Activated naive CD4-positive, alpha-beta T cell treated with anti-CD3 and anti-CD28 coated beads for 36 hours (primary cell): ENCODE data around the gene FAM90A1. TPM values are rescaled to one million over a fixed set of nuclear protein-coding genes. Genes with fewer than 3 reads are reported as not detected.
"Not testable (repeated sequence)": the region's sequence is repeated elsewhere in the genome, so short reads cannot be mapped to it uniquely, and the experiment has no call there.

Source experiments
- CTCF ChIA-PET: fragments of 350-600 bp; sonication (Branson Sonifier 250); formaldehyde crosslinking; loops from one replicate; lab custom pipeline; 2021; ENCODE audit warnings: antibody characterized with exemption; lab: Charles Lee
- DNase-seq: peaks from one replicate; pipeline ENCODE4 v3.0.0-alpha.2; 2020
- H3K27ac Mint-ChIP-seq: one replicate; pipeline ENCODE4 v1.8.0; 2021; ENCODE audit warnings: mild to moderate bottlenecking, mixed read lengths
- H3K27me3 Mint-ChIP-seq: one replicate; pipeline ENCODE4 v1.8.0; 2021; ENCODE audit warnings: low read depth, mixed read lengths
- H3K36me3 Mint-ChIP-seq: one replicate; pipeline ENCODE4 v1.8.0; 2021; ENCODE audit warnings: low read depth, mixed read lengths
- H3K4me1 Mint-ChIP-seq: one replicate; pipeline ENCODE4 v1.8.0; 2021; ENCODE audit warnings: low read depth, mixed read lengths
- H3K4me3 Mint-ChIP-seq: one replicate; pipeline ENCODE4 v1.8.0; 2021; ENCODE audit warnings: mild to moderate bottlenecking, moderate library complexity, mixed read lengths
- H3K9me3 Mint-ChIP-seq: one replicate; pipeline ENCODE4 v1.8.0; 2021; ENCODE audit warnings: mixed read lengths
- intact Hi-C: fragments of 100-400 bp; cut with micrococcal nuclease; formaldehyde crosslinking; loops from one replicate; pipeline ENCODE4 v1.15.1; 2023
- total RNA-seq, 2 experiments: library from RNA; stranded (reverse); gene quantifications; one replicate each; pipeline ENCODE4 v1.2.3, GENCODE V29; 2021

FAM90A1 gene
- total RNA-seq, 2 experiments from 2014 or later = 0.21 to 0.30 TPM

DNA sequence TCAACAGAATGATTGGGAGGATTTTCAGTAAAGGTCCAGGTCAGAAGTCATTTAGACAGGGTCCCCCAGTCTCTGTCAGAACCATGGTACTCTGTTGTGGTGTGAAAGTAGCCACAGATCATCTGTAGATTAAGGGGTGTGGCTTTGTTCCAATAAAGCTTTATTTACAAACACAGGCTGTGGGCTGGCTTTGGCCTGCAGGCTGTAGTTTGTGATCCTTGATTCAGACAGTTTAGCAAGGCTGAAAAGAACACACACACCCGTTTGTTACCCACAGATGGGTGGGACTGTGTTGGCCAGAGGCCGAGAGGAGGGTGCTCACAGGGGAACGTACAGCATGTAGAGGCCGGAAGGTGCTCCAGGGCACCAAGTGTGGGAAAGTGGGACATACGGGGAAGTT is 3.6 kb upstream of the FAM90A1 start:
- CTCF ChIA-PET = interaction anchor here (0.7 to 3.3 kb wide), 16 partner anchors 12 to 431 kb away, joined by 3 to 37 read pairs (median 4); no protein-coding TSS in a partner anchor
- not testable (repeated sequence) for H3K36me3 Mint-ChIP-seq, H3K27me3 Mint-ChIP-seq, H3K27ac Mint-ChIP-seq, H3K4me1 Mint-ChIP-seq, H3K9me3 Mint-ChIP-seq, DNase-seq, H3K4me3 Mint-ChIP-seq
- intact Hi-C loops = loop anchor here (1.0 kb wide), 2 partner anchors 51 to 122 kb away; no protein-coding TSS in a partner anchor

DNA sequence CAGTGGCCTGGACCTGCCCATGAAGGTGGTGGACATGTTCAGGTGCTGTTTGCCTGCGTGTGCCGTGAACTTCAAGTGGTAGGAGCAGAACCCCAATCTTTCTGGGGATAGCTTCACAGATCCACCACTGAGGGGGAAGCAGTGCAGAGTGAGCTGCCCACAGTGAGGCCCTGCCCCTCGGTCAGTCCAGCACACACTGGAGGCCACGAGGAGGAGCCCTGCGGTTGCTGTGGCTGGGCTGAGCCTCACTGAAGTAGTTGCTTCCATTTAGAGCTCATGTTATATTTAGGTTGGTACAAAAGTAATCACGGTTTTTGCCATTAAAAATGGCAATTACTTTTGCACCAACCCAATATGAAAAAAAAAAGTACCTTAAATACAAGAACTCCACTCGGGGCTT is 2.1 kb upstream of the FAM90A1 start:
- DNase-seq, H3K4me1 Mint-ChIP-seq, intact Hi-C loops, H3K27me3 Mint-ChIP-seq, H3K4me3 Mint-ChIP-seq, H3K36me3 Mint-ChIP-seq, CTCF ChIA-PET, H3K9me3 Mint-ChIP-seq, H3K27ac Mint-ChIP-seq: not testable (repeated sequence)

GRCh38 chr12:8228607-8229006 is 1.2 kb upstream of the FAM90A1 start:
- H3K4me1 Mint-ChIP-seq, H3K9me3 Mint-ChIP-seq, H3K4me3 Mint-ChIP-seq, H3K27me3 Mint-ChIP-seq, H3K27ac Mint-ChIP-seq, DNase-seq, intact Hi-C loops, H3K36me3 Mint-ChIP-seq: not testable (repeated sequence)
- CTCF ChIA-PET = interaction anchor here (0.6 to 0.9 kb wide), 3 partner anchors 10 to 162 kb away, joined by 3 read pairs; no protein-coding TSS in a partner anchor

GRCh38 chr12:8227732-8228077 is 287 bp upstream of the FAM90A1 start:
- H3K4me3 Mint-ChIP-seq = peak overlapping the region; percentile 70
- H3K27me3 Mint-ChIP-seq, H3K27ac Mint-ChIP-seq, intact Hi-C loops, DNase-seq, H3K4me1 Mint-ChIP-seq, H3K36me3 Mint-ChIP-seq, H3K9me3 Mint-ChIP-seq: not testable (repeated sequence)
- CTCF ChIA-PET = interaction anchor here (0.9 kb wide), 1 partner anchor 11 kb away, joined by 3 read pairs; no protein-coding TSS in a partner anchor

DNA sequence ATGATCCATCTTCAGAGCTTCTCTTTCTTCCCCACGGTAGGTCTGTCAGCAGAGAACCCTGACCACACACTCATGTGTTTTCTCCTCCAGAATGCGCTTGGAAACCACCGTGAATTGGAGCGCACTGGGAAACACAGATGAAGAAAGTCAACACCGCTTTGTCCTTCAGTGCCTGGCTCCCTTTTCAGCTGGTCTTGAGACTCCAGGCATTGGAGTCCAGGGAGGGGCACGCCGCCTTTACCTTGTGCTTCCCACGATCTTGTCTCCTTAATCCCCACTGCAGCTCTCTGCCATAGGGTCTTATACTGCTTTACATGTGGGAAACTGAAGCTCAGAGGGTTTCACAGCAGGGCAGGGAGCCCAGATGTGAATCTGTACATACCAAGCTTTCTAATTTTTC is 1.1 kb downstream of the FAM90A1 start:
- intact Hi-C loops = no loop called here
- H3K9me3 Mint-ChIP-seq = no peaks in the 10 kb centered on the region
- H3K27ac Mint-ChIP-seq = no peak overlapping the region
- peaks cover 3% of the 10 kb centered on the region for H3K4me1 Mint-ChIP-seq
- no peak for DNase-seq
- H3K27me3 Mint-ChIP-seq = no peaks in the 10 kb centered on the region
- no peaks in the 10 kb centered on the region for H3K36me3 Mint-ChIP-seq
- CTCF ChIA-PET = interaction anchor here (0.6 to 1.2 kb wide), 2 partner anchors 117 to 118 kb away, joined by 3 to 5 read pairs; no protein-coding TSS in a partner anchor
- H3K4me3 Mint-ChIP-seq = no peak overlapping the region

- H3K27me3 Mint-ChIP-seq, intact Hi-C loops: not testable (repeated sequence)
These were observed 2.6 kb downstream of the FAM90A1 start for GRCh38 chr12:8224782-8225181.

DNA sequence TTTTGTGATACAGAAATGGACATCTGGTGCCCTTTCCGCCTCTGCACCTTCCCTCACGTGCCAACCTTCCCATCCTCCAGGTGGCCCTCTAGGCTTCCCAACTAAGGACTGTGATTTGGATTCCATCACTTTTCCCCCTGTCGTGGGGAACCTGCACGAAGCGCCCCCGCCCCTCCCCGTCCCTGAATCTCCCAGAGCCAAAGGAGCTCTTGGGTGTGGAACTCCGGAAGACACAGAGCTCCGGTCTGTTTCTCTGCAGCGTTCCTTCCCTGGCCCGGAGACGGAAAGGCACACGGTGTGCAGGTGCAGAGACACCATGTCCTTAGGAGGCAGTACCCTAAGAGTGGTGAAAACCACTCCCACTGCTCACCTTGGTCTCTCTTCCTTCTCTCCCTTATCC is 3.8 kb downstream of the FAM90A1 start:
- H3K36me3 Mint-ChIP-seq, H3K9me3 Mint-ChIP-seq, H3K27ac Mint-ChIP-seq, H3K27me3 Mint-ChIP-seq, H3K4me3 Mint-ChIP-seq, intact Hi-C loops, H3K4me1 Mint-ChIP-seq, DNase-seq: not testable (repeated sequence)
- CTCF ChIA-PET = interaction anchor here (1.0 kb wide), 1 partner anchor 12 kb away, joined by 4 read pairs; no protein-coding TSS in a partner anchor

More at GRCh38 chr12:8224782-8225181, 2.6 kb downstream of the FAM90A1 start:
- H3K36me3 Mint-ChIP-seq, H3K9me3 Mint-ChIP-seq, CTCF ChIA-PET, DNase-seq, H3K4me3 Mint-ChIP-seq, H3K27ac Mint-ChIP-seq, H3K4me1 Mint-ChIP-seq: not testable (repeated sequence)

DNA sequence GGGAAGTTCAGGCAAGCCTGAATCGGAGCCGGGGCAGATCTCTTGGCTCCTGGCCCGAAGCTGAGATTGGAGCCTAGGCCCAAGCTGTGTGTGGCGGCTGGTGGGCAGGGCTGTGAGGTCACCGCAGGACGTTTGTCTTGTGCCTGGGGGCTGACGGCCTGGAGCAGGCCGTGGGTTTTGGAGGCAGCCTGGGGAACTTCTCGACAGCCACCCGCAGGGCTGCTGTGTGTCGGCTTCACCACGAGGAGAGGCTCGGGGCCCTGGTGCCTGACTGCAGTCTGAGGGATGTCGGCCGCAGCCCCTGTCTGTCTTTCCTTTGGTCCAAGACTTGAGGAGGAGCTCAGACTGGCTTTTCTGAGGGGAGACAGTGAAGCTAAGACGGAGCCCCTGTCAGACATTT is 5.1 kb downstream of the FAM90A1 start:
- CTCF ChIA-PET, H3K4me3 Mint-ChIP-seq, H3K9me3 Mint-ChIP-seq, H3K27me3 Mint-ChIP-seq, H3K4me1 Mint-ChIP-seq, DNase-seq, intact Hi-C loops, H3K27ac Mint-ChIP-seq, H3K36me3 Mint-ChIP-seq: not testable (repeated sequence)

DNA sequence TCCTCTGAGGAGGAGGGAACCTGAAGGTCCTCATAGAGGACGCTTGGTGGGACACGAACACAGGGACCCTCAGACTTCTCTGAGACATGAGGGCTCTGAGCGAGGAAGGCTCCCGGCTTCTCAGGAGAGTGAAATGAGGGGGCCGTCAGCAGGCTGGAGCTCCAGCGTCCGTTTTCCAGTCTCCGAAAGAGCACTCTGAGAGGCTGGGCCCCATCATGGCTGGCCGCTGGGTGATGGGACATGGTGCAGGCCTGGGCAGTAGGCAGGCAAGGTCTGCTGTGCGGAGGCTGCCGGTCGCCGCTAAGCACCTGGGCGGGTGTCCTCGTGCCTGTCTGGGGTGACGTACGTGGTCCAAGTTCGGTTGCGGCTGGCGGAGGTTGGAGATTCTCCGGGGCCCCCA is 5.6 kb downstream of the FAM90A1 start:
- not testable (repeated sequence) for H3K36me3 Mint-ChIP-seq

GRCh38 chr12:8221375-8221774 is 6.0 kb downstream of the FAM90A1 start:
- H3K36me3 Mint-ChIP-seq, H3K9me3 Mint-ChIP-seq, intact Hi-C loops, H3K4me3 Mint-ChIP-seq, CTCF ChIA-PET, DNase-seq, H3K4me1 Mint-ChIP-seq, H3K27ac Mint-ChIP-seq, H3K27me3 Mint-ChIP-seq: not testable (repeated sequence)

More for the DNA sequence above, 5.6 kb downstream of the FAM90A1 start:
- H3K9me3 Mint-ChIP-seq, intact Hi-C loops, CTCF ChIA-PET, H3K27ac Mint-ChIP-seq, H3K4me3 Mint-ChIP-seq, H3K4me1 Mint-ChIP-seq, DNase-seq, H3K27me3 Mint-ChIP-seq: not testable (repeated sequence)

DNA sequence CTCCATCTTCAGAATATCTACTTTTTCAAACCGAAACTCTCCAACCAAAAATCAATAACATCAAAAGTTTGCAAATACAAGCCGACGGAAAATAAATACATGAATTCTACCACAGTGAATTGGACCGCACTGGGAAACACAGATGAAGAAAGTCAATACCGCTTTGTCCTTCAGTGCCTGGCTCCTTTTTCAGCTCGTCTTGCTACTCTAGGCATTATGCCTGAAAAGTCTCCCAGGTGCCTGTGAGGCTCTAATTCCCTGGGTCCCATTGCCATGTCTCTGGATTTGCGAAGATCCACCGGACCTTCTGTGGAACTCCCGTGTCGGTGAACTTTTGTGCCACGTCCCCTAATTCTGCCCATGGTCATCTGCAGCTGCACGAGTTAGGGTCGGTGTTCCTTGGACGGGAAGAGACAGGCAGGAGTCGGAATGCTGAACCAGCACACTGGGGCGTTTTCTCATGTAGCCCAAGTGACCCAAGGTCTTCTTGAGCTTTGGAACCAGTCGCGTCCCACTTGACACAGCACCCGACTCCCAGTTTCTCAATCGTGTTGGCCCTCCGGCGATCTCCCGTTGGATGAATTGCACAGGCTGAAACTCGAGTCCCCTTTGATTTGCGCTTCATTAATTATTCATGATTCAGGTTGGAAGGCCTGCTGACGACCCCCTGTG is 8.6 kb downstream of the FAM90A1 start:
- H3K27me3 Mint-ChIP-seq, H3K36me3 Mint-ChIP-seq, intact Hi-C loops, H3K4me3 Mint-ChIP-seq, H3K9me3 Mint-ChIP-seq, DNase-seq, CTCF ChIA-PET, H3K27ac Mint-ChIP-seq, H3K4me1 Mint-ChIP-seq: not testable (repeated sequence)

DNA sequence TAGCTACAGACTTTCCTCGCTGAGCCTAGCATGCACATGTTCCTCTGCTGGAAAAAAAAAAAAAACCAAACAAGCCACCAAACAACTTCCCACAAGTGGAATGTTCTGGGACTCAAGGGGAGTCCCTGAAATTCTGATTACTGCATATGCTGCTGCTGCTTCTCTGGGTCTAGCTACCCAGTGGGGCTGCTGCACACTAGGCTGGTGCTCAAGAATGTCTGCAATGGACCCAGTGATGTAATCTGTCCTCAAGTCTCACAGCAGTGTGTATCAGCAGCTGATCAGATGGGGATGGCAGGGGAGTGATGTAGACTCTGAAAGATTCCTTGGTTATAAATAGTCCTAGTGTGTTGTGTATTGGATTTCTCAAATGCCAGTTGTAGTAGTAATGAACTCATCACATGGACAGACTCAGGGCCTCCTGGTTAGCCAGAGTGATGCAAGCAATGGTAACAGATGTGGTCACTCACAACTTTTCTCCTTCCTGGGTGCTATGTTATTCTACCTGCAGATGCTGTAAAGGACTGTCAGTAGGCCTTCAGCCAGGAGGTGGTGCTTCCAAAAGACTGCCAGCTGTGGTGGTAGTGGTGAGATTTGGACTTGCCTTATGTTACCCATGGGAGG is 29.6 kb downstream of the FAM90A1 start:
- H3K9me3 Mint-ChIP-seq, H3K36me3 Mint-ChIP-seq, DNase-seq, intact Hi-C loops, H3K4me3 Mint-ChIP-seq, H3K27me3 Mint-ChIP-seq, H3K27ac Mint-ChIP-seq, H3K4me1 Mint-ChIP-seq: not testable (repeated sequence)
- CTCF ChIA-PET = interaction anchor here (0.7 kb wide), 1 partner anchor 565 kb away, joined by 3 read pairs; no protein-coding TSS in a partner anchor

GRCh38 chr12:8188088-8188487 is 39.3 kb downstream of the FAM90A1 start:
- H3K9me3 Mint-ChIP-seq, DNase-seq, H3K4me1 Mint-ChIP-seq, H3K27me3 Mint-ChIP-seq, H3K36me3 Mint-ChIP-seq, H3K27ac Mint-ChIP-seq, CTCF ChIA-PET, H3K4me3 Mint-ChIP-seq: not testable (repeated sequence)
- intact Hi-C loops = loop anchor here (10.0 kb wide), 1 partner anchor 153 kb away; the partner anchor contains the start of gene FOXJ2
